Activated CD4-positive, alpha-beta T cell treated with anti-CD3 and anti-CD28 coated beads for 24 hours (primary cell): ENCODE results near the gene INPP1.
"Not testable (repeated sequence)": the region's sequence is repeated elsewhere in the genome, so short reads cannot be mapped to it uniquely, and the experiment has no call there.

Experiments
- DNase-seq, 2 donors: peaks; one replicate each; pipeline ENCODE4 v3.0.0-alpha.2; 2020; ENCODE audit warnings: low read depth in 2 of 2

INPP1 gene

GRCh38 chr2:190343536-190344275 lies at the start of gene INPP1:
Gene INPP1, plus strand, starts transcription at chr2:190343589. Its CDS starts 16,514 bp downstream, at chr2:190360103.
- no peak for DNase-seq

GRCh38 chr2:190297880-190298279 lies 45.5 kb upstream of the INPP1 start:
- DNase-seq: not testable (repeated sequence)

- no peak for DNase-seq
Measured at GRCh38 chr2:190301032-190301431, 42.4 kb upstream of the INPP1 start.

GRCh38 chr2:190302052-190302451 lies 41.3 kb upstream of the INPP1 start:
- no peak for DNase-seq

- DNase-seq: no peak
Measured at GRCh38 chr2:190303647-190304046, 39.7 kb upstream of the INPP1 start.

- no peak for DNase-seq
Measured at GRCh38 chr2:190304404-190304803, 39.0 kb upstream of the INPP1 start.

GRCh38 chr2:190308031-190308430 lies 35.4 kb upstream of the INPP1 start:
- no peak for DNase-seq

GRCh38 chr2:190311893-190312634 lies 31.3 kb upstream of the INPP1 start:
- no peak for DNase-seq

GRCh38 chr2:190312635-190313025 lies 30.8 kb upstream of the INPP1 start:
- DNase-seq: not testable (repeated sequence)

- no peak for DNase-seq
Measured at GRCh38 chr2:190313880-190314279, 29.5 kb upstream of the INPP1 start.

- DNase-seq: no peak
Measured at GRCh38 chr2:190315273-190315672, 28.1 kb upstream of the INPP1 start.

- DNase-seq: no peak
Measured at GRCh38 chr2:190318514-190318913, 24.9 kb upstream of the INPP1 start.

GRCh38 chr2:190318931-190319554 lies 24.3 kb upstream of the INPP1 start:
- no peak for DNase-seq

- DNase-seq: peak; percentile 85 to 92
Measured at GRCh38 chr2:190319555-190320498, 23.6 kb upstream of the INPP1 start, which contains the start of gene HIBCH. Gene HIBCH, minus strand, starts transcription at chr2:190319826. Its CDS starts 76 bp downstream, at chr2:190319750.

GRCh38 chr2:190320696-190321095 lies 22.7 kb upstream of the INPP1 start:
- DNase-seq: no peak

- DNase-seq: no peak
Measured at GRCh38 chr2:190323406-190323805, 20.0 kb upstream of the INPP1 start.

GRCh38 chr2:190325588-190325987 lies 17.8 kb upstream of the INPP1 start:
- DNase-seq: no peak

GRCh38 chr2:190327867-190328572 lies 15.4 kb upstream of the INPP1 start:
- DNase-seq: no peak

- no peak for DNase-seq
Measured at GRCh38 chr2:190328573-190329147, 14.7 kb upstream of the INPP1 start.

- DNase-seq: no peak
Measured at GRCh38 chr2:190333395-190333794, 10.0 kb upstream of the INPP1 start.
